HepG2 (cell line): Measurements from ENCODE around the gene LIME1. TPM values are rescaled to one million over a fixed set of nuclear protein-coding genes. Genes with fewer than 3 reads are reported as not detected.

Experiments used
- ELF3 ChIP-seq: IDR thresholded peaks from 2 replicates; pipeline ENCODE4 v1.6.1; 2016; ENCODE audit warnings: missing genetic modification reagents, missing compliant biosample characterization
- GPN1 ChIP-seq: sonication (generic); formaldehyde crosslinking; IDR thresholded peaks from 2 replicates; pipeline ENCODE4 v1.5.1; 2020; ENCODE audit warnings: missing genetic modification reagents, borderline replicate concordance
- HDAC1 ChIP-seq: sonication (generic); formaldehyde crosslinking; IDR thresholded peaks from 2 replicates; pipeline ENCODE4 v1.5.1; 2020; ENCODE audit warnings: mild to moderate bottlenecking, missing genetic modification reagents
- MEF2D ChIP-seq: sonication (generic); formaldehyde crosslinking; IDR thresholded peaks from 2 replicates; pipeline ENCODE4 v1.5.1; 2020; ENCODE audit warnings: mild to moderate bottlenecking, missing genetic modification reagents
- MEIS2 ChIP-seq: sonication (generic); formaldehyde crosslinking; IDR thresholded peaks from 2 replicates; pipeline ENCODE4 v1.9.0; 2021; ENCODE audit warnings: mild to moderate bottlenecking, missing genetic modification reagents
- NFIB ChIP-seq: sonication (generic); formaldehyde crosslinking; IDR thresholded peaks from 2 replicates; pipeline ENCODE4 v1.9.0; 2021; ENCODE audit warnings: missing genetic modification reagents, mild to moderate bottlenecking, borderline replicate concordance
- PRPF4 ChIP-seq: fragments of 200-400 bp; formaldehyde crosslinking; IDR thresholded peaks from 2 replicates; pipeline ENCODE4 v1.6.1; 2016; ENCODE audit warnings: low read length, low read depth; ENCODE audit not compliant: poor library complexity, severe bottlenecking
- RORA ChIP-seq: sonication (generic); formaldehyde crosslinking; IDR thresholded peaks from 2 replicates; pipeline ENCODE4 v1.5.0; 2020; ENCODE audit warnings: mild to moderate bottlenecking, missing genetic modification reagents, moderate library complexity
- SMAD9 ChIP-seq: sonication (generic); formaldehyde crosslinking; IDR thresholded peaks from 2 replicates; pipeline ENCODE4 v1.5.1; 2020; ENCODE audit warnings: mild to moderate bottlenecking, missing genetic modification reagents
- SNAPC2 ChIP-seq: sonication (generic); formaldehyde crosslinking; IDR thresholded peaks from 2 replicates; pipeline ENCODE4 v1.8.1; 2022; ENCODE audit warnings: mild to moderate bottlenecking, missing genetic modification reagents
- SP2 ChIP-seq: sonication (generic); formaldehyde crosslinking; IDR thresholded peaks from 2 replicates; pipeline ENCODE4 v1.5.1; 2020; ENCODE audit warnings: mild to moderate bottlenecking, missing genetic modification reagents
- SRSF1 ChIP-seq: fragments of 200-400 bp; formaldehyde crosslinking; optimal IDR thresholded peaks from 2 replicates; pipeline ENCODE3; 2017; ENCODE audit warnings: mild to moderate bottlenecking, low read depth, low read length, moderate library complexity
- ZBTB20 ChIP-seq: sonication (generic); formaldehyde crosslinking; IDR thresholded peaks from 2 replicates; pipeline ENCODE4 v1.8.1; 2023; ENCODE audit warnings: missing genetic modification reagents, low read depth, mild to moderate bottlenecking, borderline replicate concordance
- ZBTB38 ChIP-seq: sonication (generic); formaldehyde crosslinking; IDR thresholded peaks from 2 replicates; pipeline ENCODE4 v1.5.1; 2020; ENCODE audit warnings: mild to moderate bottlenecking, missing genetic modification reagents
- ZFP90 ChIP-seq: sonication (generic); formaldehyde crosslinking; IDR thresholded peaks from 2 replicates; pipeline ENCODE4 v1.8.0; 2022; ENCODE audit warnings: missing genetic modification reagents, mild to moderate bottlenecking, inconsistent platforms, borderline replicate concordance
- ZMAT3 ChIP-seq: sonication (generic); formaldehyde crosslinking; conservative IDR thresholded peaks from 2 replicates; pipeline ENCODE4 v1.7.0; 2021; ENCODE audit warnings: missing genetic modification reagents
- ZNF232 ChIP-seq: sonication (generic); formaldehyde crosslinking; IDR thresholded peaks from 2 replicates; pipeline ENCODE4 v1.4.0; 2020; ENCODE audit warnings: missing genetic modification reagents, borderline replicate concordance
- ZNF432 ChIP-seq: sonication (generic); formaldehyde crosslinking; IDR thresholded peaks from 2 replicates; pipeline ENCODE4 v1.5.0; 2020; ENCODE audit warnings: missing genetic modification reagents, mild to moderate bottlenecking, borderline replicate concordance
- ZNF550 ChIP-seq: sonication (generic); formaldehyde crosslinking; IDR thresholded peaks from 2 replicates; pipeline ENCODE4 v1.4.0; 2020; ENCODE audit warnings: mild to moderate bottlenecking, missing genetic modification reagents, borderline replicate concordance
- ZNF652 ChIP-seq: IDR thresholded peaks from 2 replicates; pipeline ENCODE4 v1.6.1; 2016; ENCODE audit warnings: low read depth, borderline replicate concordance
- ZNF766 ChIP-seq: sonication (generic); formaldehyde crosslinking; IDR thresholded peaks from 2 replicates; pipeline ENCODE4 v1.5.0; 2020; ENCODE audit warnings: missing genetic modification reagents, borderline replicate concordance
- polyA plus RNA-seq, 8 experiments: library from polyadenylated mRNA; depleted of rRNA in 3 of 8; stranded (reverse) in 7 of 8; unstranded in 1 of 8; fragments of >200 nt; fragmentation: Illumina TruSeq in 4 of 8; extraction: Trizol in 4 of 8; gene quantifications; 2 replicates each; pipeline versions ENCODE4 v1.2.1 to v1.2.3, GENCODE V29; 2011 to 2016; ENCODE audit warnings: low read depth in 4 of 8, missing spikeins in 1 of 8, mixed read lengths in 1 of 8; ENCODE audit not compliant: insufficient read depth in 1 of 8
- total RNA-seq, 5 experiments: library from RNA; depleted of rRNA; stranded (reverse); fragments of >200 nt; fragmentation: Illumina TruSeq; extraction: Trizol; gene quantifications; 2 replicates each; pipeline ENCODE4 v1.2.3, GENCODE V29; 2016; ENCODE audit warnings: low read depth in 1 of 5
- TF ChIP-seq, protein P1 (sequence below): IDR thresholded peaks from 2 replicates; pipeline ENCODE4 v1.6.1; 2016; ENCODE audit warnings: missing compliant biosample characterization, missing genetic modification reagents, borderline replicate concordance
- TF ChIP-seq, protein P2 (sequence below): sonication (generic); formaldehyde crosslinking; IDR thresholded peaks from 2 replicates; pipeline ENCODE4; 2020; ENCODE audit warnings: missing genetic modification reagents, mild to moderate bottlenecking, borderline replicate concordance
- TF ChIP-seq, protein P3 (sequence below): sonication (generic); IDR thresholded peaks from 2 replicates; pipeline ENCODE4 v1.6.1; 2016; ENCODE audit warnings: low read depth, borderline replicate concordance
- TF ChIP-seq, protein P4 (sequence below): sonication (generic); formaldehyde crosslinking; IDR thresholded peaks from 2 replicates; pipeline ENCODE4 v1.5.0; 2020; ENCODE audit warnings: missing genetic modification reagents

Gene LIME1
- total and polyA plus RNA-seq, 2 of the 13 experiments (the other 11 are each of a cell fraction or from before 2014, with no cell fraction given), result 13.0 to 61.5 TPM

DNA sequence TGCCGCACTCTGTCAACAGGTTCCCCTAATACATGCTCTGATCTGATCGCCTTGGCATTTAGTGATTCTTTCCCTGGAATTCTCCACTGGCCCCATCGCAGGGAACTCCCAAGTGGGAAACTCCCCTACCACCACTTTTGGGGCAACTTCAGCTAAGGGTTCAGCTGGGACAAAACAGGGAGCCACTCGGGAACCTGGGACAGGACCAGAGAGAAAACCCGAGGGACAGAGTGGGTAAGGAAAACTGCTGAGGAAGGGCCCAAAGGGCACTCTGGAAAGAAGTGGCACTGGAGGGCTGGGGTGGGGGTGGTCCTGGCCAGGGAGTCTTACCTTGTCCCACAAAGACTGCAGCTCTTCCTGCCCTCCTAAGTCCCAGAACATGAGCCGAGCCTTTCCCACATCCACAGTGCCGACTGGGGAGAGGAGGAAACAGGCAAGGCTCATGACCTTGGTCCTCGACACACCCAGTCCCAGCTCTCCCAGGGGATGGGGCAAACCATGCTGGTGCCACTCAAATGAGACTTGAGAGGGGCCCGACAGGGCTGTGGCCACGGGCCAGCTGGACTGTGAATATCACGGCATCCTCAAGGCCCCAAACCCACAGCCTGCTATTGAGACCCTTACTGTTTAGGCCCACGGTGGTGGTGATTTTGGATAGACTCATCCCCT is 30.3 kb upstream of the LIME1 start (continued):
- TF ChIP-seq SMAD9 (CRISPR knock-in tag) (0 out of 2 replicates have a peak, but pooled peaks have one; percentile 17), MEIS2 (CRISPR knock-in tag) (no peak), MEF2D (CRISPR knock-in tag) (no peak), SRSF1 (peak; percentile 2), ZNF432 (CRISPR knock-in tag) (no peak), ZNF766 (CRISPR knock-in tag) (peak; percentile 61; the same call in 1 of the 2 replicates), PRPF4 (no peak), ZBTB20 (no peak), ZFP90 (0 out of 2 replicates have a peak, but pooled peaks have one; percentile 51), SNAPC2 (CRISPR knock-in tag) (no peak), ZBTB38 (CRISPR knock-in tag) (no peak), ZMAT3 (CRISPR knock-in tag) (0 out of 2 replicates have a peak, but pooled peaks have one; percentile 25), NFIB (CRISPR knock-in tag) (no peak), SP2 (CRISPR knock-in tag) (no peak), ELF3 (no peak), ZNF550 (no peak), HDAC1 (CRISPR knock-in tag) (no peak), ZNF652 (CRISPR knock-in tag) (no peak), ZNF232 (no peak), RORA (CRISPR knock-in tag) (no peak), GPN1 (CRISPR knock-in tag) (no peak)
- TF ChIP-seq, protein P1, sequence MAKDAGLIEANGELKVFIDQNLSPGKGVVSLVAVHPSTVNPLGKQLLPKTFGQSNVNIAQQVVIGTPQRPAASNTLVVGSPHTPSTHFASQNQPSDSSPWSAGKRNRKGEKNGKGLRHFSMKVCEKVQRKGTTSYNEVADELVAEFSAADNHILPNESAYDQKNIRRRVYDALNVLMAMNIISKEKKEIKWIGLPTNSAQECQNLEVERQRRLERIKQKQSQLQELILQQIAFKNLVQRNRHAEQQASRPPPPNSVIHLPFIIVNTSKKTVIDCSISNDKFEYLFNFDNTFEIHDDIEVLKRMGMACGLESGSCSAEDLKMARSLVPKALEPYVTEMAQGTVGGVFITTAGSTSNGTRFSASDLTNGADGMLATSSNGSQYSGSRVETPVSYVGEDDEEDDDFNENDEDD (CRISPR knock-in tag), result no peak
- TF ChIP-seq, protein P2, sequence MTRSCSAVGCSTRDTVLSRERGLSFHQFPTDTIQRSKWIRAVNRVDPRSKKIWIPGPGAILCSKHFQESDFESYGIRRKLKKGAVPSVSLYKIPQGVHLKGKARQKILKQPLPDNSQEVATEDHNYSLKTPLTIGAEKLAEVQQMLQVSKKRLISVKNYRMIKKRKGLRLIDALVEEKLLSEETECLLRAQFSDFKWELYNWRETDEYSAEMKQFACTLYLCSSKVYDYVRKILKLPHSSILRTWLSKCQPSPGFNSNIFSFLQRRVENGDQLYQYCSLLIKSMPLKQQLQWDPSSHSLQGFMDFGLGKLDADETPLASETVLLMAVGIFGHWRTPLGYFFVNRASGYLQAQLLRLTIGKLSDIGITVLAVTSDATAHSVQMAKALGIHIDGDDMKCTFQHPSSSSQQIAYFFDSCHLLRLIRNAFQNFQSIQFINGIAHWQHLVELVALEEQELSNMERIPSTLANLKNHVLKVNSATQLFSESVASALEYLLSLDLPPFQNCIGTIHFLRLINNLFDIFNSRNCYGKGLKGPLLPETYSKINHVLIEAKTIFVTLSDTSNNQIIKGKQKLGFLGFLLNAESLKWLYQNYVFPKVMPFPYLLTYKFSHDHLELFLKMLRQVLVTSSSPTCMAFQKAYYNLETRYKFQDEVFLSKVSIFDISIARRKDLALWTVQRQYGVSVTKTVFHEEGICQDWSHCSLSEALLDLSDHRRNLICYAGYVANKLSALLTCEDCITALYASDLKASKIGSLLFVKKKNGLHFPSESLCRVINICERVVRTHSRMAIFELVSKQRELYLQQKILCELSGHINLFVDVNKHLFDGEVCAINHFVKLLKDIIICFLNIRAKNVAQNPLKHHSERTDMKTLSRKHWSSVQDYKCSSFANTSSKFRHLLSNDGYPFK, result peak; percentile 7; the same call in 1 of the 2 replicates
- TF ChIP-seq, protein P3, sequence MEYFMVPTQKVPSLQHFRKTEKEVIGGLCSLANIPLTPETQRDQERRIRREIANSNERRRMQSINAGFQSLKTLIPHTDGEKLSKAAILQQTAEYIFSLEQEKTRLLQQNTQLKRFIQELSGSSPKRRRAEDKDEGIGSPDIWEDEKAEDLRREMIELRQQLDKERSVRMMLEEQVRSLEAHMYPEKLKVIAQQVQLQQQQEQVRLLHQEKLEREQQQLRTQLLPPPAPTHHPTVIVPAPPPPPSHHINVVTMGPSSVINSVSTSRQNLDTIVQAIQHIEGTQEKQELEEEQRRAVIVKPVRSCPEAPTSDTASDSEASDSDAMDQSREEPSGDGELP, result no peak
- TF ChIP-seq, protein P4, sequence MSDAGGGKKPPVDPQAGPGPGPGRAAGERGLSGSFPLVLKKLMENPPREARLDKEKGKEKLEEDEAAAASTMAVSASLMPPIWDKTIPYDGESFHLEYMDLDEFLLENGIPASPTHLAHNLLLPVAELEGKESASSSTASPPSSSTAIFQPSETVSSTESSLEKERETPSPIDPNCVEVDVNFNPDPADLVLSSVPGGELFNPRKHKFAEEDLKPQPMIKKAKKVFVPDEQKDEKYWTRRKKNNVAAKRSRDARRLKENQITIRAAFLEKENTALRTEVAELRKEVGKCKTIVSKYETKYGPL (CRISPR knock-in tag), result no peak
